Activated CD4-positive, alpha-beta T cell treated with anti-CD3 and anti-CD28 coated beads, Interleukin-2, amount 10 ng/mL, durations not matched to agents 24 days and 14 days (primary cell): ENCODE measurements around the gene VEPH1. TPM values are rescaled to one million over a fixed set of nuclear protein-coding genes. Genes with fewer than 3 reads are reported as not detected.
A peak's percentile ranks its signal among the peaks of the same experiment; 100 is the strongest.

Experiments
- DNase-seq: peaks from one replicate; pipeline ENCODE4 v3.0.0; 2022
- H3K27ac Mint-ChIP-seq: one replicate; pipeline ENCODE4 v1.8.0; 2022; ENCODE audit warnings: mild to moderate bottlenecking, mixed read lengths
- H3K27me3 Mint-ChIP-seq: one replicate; pipeline ENCODE4 v1.8.0; 2022; ENCODE audit warnings: mixed read lengths
- H3K36me3 Mint-ChIP-seq: one replicate; pipeline ENCODE4 v1.8.0; 2022; ENCODE audit warnings: low read depth, mild to moderate bottlenecking, mixed read lengths
- H3K4me1 Mint-ChIP-seq: one replicate; pipeline ENCODE4 v1.8.0; 2021; ENCODE audit warnings: mixed read lengths
- H3K4me3 Mint-ChIP-seq: one replicate; pipeline ENCODE4 v1.8.0; 2022; ENCODE audit warnings: mild to moderate bottlenecking, moderate library complexity, mixed read lengths
- H3K9me3 Mint-ChIP-seq: one replicate; pipeline ENCODE4 v1.8.0; 2021; ENCODE audit warnings: mixed read lengths
- intact Hi-C: fragments of 100-400 bp; cut with micrococcal nuclease; formaldehyde crosslinking; loops from one replicate; pipeline ENCODE4 v1.15.1; 2023
- total RNA-seq: library from RNA; stranded (reverse); gene quantifications from 2 replicates; pipeline ENCODE4 v1.2.3, GENCODE V29; 2022

VEPH1 gene
- not detected in 2 replicates for total RNA-seq

DNA sequence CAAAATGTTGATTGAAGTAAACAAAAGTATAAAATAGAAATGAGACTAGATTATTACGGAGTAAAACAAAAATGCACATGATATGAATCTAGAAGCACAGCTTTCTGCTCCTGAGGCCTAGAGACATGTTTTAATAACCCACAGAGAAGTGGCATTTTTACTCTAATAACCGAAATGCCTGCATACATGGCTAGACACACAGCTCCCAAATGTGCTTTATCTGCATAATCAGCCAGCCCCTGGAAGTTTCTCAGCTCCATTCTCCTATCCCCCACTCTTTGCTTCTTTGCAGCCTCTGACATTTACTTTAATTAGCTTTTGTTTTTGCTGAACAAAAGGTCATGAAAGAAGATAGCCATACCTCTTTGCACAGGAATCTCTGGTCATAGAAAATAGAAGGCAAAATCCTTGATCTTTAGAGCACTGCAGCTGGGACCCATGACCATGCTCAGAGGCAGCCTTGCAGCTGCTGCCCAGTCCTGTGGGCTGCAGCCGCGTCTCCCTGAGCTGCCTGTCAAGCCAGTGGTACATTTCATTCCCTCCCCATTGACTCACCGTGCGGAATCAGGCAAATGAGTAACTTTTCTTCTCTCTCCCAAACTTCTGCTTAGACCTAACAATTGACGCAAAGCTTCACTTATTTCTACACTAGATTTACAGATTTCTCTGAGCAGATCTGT lies at the start of gene VEPH1:
Gene VEPH1 (minus strand): TSS at position 501 of the 680 bp plus-strand sequence. CDS start 8,067 bp downstream, outside the sequence.
- Mint-ChIP-seq H3K36me3 (no peaks in the 10 kb centered on the region), H3K4me1 (peaks cover 2% of the 10 kb centered on the region), H3K4me3 (no peak within 1 kb of the TSS), H3K27ac (no peak within 1 kb of the TSS), H3K27me3 (peaks cover 27% of the 10 kb centered on the region), H3K9me3 (no peaks in the 10 kb centered on the region)
- DNase-seq: no peak
- intact Hi-C loops: no loop called here

DNA sequence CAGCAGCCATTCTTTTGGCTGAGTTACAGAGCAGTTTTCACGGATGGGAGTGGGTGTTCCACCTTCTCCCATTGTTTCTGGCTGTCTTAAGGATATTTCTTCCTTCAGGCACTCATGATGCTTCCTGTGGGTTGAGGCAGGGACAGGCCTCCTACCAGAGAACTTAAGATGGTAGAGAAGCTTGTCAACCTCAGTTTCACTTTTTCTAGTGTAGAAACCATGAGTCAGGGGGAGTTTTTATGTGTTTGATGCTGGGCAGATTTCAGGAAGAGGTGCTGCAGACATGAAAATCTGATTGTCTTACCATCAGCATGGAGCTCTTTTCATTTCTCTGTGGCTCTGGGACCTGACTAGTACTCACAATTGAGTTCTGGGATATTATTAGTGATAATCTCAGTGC lies 48.7 kb upstream of the VEPH1 start:
- H3K4me3 Mint-ChIP-seq: no peak overlapping the region

DNA sequence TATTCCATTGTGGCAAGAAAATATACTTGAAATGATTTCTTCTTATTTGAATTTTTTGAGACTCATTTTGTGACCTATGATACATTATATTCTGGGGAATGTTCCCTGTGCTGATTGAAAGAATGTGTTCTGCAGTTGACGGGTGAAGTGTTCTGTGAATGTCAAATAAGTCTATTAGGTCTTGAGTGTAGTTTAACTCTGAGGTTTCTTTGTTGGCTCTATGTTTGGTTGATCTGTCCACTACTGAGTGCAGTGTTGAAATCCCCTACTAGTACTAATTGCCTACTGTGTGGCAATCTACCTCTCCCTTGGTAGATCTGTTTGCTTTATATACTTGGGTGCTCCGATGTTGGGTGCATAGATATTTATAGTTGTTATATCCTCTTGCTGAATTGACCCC lies 46.3 kb upstream of the VEPH1 start:
- Mint-ChIP-seq H3K36me3 (no peaks in the 10 kb centered on the region), H3K4me1 (peaks cover 6% of the 10 kb centered on the region), H3K27me3 (peaks cover 6% of the 10 kb centered on the region), H3K9me3 (peaks cover 6% of the 10 kb centered on the region), H3K27ac (no peak overlapping the region), H3K4me3 (no peak overlapping the region)
- DNase-seq: peak; percentile 14
- intact Hi-C loops: no loop called here

More for the DNA sequence above, 48.7 kb upstream of the VEPH1 start:
- Mint-ChIP-seq H3K36me3 (no peaks in the 10 kb centered on the region), H3K27me3 (peaks cover 16% of the 10 kb centered on the region), H3K4me1 (peaks cover 6% of the 10 kb centered on the region), H3K27ac (no peak overlapping the region), H3K9me3 (peaks cover 10% of the 10 kb centered on the region)
- intact Hi-C loops: no loop called here
- peak; percentile 39 for DNase-seq

DNA sequence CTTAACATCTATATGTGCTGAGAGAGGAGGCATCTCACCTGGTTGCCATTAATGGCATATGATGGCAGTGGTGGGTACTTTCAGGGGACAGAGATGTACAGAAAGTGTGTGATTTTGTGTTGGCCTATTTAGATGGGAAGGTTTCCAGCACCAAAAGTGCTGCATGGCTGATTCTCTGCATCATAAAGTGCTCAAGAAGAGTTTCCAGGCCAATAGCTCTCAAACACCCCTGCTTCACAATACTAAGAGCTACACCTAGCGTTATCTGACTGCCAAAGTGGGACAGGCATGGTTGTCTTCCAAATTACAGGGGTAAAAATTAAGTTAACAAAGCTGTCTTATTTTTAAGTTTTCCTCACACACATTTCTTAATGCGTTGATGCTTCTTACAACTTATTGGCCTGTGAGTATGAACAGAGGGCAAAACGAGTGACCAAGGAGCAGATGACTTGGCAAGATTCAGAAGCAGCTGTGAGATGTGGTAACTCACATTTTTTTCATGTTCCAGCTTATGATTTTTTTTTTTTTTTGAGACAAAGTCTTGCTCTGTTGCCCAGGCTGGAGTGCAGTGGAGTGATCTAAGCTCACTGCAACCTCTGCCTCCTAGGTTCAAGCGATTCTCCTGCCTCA lies 41.4 kb upstream of the VEPH1 start:
- H3K4me3 Mint-ChIP-seq: no peak overlapping the region
- no peaks in the 10 kb centered on the region for H3K9me3 Mint-ChIP-seq
- H3K36me3 Mint-ChIP-seq: no peaks in the 10 kb centered on the region
- peaks cover 22% of the 10 kb centered on the region for H3K27me3 Mint-ChIP-seq
- no peak overlapping the region for H3K27ac Mint-ChIP-seq
- intact Hi-C loops: no loop called here
- DNase-seq: no peak
- H3K4me1 Mint-ChIP-seq: no peaks in the 10 kb centered on the region

DNA sequence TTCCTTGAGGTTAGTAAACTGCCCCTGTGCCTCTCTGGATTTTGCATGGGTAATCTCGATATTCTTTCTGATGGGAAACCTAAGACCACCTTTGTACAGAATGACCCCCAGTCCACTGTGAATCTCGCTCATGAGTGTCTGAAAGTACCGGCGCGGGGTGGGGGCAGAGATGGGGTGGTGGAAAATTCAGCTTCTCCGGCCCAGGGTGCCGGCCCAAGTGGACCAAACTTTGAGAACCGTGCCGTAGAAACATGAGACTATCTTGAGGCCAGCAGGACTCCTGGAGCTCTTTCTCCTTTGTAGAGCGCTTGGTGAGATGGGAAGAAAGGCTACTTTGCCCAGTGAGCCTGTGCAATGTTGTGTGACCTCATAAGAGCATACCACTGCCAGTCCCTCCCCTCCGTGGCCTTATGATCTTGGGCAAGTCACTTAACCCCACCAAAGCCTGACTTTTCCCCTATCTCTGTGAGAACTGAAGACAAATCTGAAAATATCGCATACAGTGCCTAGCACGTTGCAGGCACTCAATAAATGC lies 40.4 kb upstream of the VEPH1 start:
- Mint-ChIP-seq H3K27me3 (peaks cover 26% of the 10 kb centered on the region), H3K36me3 (no peaks in the 10 kb centered on the region), H3K4me1 (no peaks in the 10 kb centered on the region), H3K4me3 (no peak overlapping the region), H3K27ac (no peak overlapping the region), H3K9me3 (no peaks in the 10 kb centered on the region)
- DNase-seq: no peak
- intact Hi-C loops: no loop called here

DNA sequence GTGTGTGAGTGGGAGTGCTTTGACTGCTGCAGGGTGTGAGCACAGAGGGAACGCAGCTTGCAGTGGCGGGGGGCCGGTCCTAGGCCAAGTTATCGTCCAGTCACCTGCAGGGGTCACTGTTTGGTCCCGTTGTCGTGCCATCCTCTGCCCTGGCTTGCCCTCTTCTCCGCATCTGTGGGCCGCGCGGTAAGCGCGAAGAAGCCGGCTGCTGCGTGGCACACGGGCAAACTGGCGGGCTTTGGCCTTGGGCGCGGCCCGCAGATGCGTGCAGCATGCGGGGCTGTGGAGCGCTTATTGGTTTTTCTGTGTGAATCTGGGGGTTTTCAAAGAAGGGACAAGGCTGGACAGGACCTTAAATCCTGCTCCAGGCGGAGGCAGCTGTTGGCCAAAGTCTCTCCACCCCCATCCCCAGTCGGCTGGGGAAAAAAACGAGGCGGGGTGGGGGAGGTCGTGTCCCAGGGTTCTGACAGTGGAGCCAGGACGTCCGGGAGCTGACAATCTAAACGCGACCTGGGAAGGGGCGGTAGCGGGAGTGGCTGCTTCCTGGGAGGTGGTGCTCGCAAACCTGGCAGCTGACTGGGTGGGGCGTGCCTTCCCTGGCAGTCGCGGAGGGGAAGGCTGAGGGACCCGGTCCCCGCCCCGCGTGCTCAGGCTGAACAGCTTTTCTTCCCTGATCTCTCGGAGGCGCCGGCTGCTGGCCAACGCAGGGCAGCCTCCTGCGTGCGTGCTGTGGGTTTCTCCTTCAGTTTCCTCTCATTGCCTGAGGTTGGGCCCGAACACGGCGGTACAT lies 39.7 kb upstream of the VEPH1 start:
- H3K27ac Mint-ChIP-seq: no peak overlapping the region
- peaks cover 26% of the 10 kb centered on the region for H3K27me3 Mint-ChIP-seq
- H3K36me3 Mint-ChIP-seq: no peaks in the 10 kb centered on the region
- H3K4me3 Mint-ChIP-seq: no peak overlapping the region
- no peak for DNase-seq
- intact Hi-C loops: no loop called here
- no peaks in the 10 kb centered on the region for H3K9me3 Mint-ChIP-seq
- H3K4me1 Mint-ChIP-seq: no peaks in the 10 kb centered on the region

DNA sequence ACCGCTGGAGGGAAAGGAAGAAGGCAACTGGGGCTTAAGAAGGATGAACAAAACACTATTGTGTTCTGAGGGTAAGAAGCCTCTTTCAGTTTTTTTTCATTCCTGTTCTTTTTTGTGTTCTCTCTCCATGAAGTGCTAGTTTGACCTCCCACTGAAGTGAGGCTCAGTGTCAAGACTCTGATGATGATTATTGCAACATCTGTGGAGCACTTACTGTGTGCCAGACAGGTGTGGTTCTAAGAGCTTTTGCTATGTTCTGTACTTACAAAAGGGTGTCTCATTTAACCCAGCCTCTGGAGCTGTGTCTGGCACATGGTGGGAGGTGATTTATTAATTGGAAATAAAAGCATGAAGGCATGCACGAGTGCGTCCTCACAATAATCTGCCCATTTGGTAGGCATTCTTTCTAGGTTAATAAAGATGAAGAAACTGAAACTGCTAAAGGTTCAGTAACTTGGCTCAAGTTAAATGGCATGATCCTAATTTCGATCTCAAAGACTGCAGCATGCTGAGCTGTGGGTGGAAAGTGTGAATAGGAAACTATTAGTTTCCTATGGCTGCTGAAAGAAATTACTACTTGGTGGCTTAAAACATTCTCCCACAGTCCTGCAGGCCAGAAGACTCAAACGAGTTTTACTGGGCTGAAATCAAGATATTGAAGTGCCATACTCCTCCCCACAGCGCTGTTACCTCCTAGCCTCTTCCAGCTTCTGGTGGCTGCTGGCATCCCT lies 38.5 kb upstream of the VEPH1 start:
- Mint-ChIP-seq H3K27me3 (peaks cover 28% of the 10 kb centered on the region), H3K9me3 (no peaks in the 10 kb centered on the region), H3K36me3 (no peaks in the 10 kb centered on the region), H3K4me3 (no peak overlapping the region), H3K27ac (no peak overlapping the region), H3K4me1 (no peaks in the 10 kb centered on the region)
- DNase-seq: peak; percentile 33
- intact Hi-C loops: no loop called here

DNA sequence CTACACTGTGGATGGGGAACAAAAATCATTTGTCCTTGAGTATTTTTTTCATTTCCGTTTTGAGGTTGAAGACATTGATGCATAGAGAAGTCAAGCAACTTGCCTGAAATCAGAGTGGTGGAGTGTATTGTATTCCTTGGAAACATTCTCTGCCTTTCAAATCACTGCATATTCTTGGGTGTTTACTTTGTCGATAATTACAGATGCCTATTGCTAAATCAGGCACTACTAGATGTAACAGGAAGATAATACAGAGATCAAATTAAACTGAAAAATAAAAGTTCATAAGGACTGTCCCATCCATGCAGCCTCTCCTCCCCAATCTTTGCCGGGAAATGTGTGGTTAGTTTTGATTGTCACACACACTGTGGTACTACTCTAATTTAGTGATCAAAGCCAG lies 37.4 kb upstream of the VEPH1 start:
- no peak overlapping the region for H3K27ac Mint-ChIP-seq
- peak; percentile 23 for DNase-seq
- H3K9me3 Mint-ChIP-seq: no peaks in the 10 kb centered on the region
- H3K27me3 Mint-ChIP-seq: peaks cover 31% of the 10 kb centered on the region
- H3K4me3 Mint-ChIP-seq: no peak overlapping the region
- intact Hi-C loops: no loop called here
- H3K4me1 Mint-ChIP-seq: no peaks in the 10 kb centered on the region
- H3K36me3 Mint-ChIP-seq: no peaks in the 10 kb centered on the region

DNA sequence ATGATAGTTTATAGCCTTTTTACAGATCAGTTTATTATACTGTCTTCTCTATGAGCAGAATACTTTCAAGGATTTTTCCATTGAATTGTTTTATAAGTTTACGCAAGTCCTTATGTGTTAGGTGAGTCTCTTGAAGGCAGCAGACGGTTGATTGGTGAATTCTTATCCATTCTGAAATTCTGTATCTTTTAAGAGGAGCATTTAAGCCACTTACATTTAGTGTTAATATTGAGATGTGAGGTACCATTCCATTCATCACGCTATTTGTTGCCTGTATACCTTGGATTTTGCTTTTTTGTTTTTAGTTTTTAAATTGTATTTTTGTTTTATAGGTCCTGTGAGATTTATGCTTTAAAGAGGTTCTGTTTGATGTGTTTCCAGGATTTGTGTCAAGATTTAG lies 32.5 kb upstream of the VEPH1 start:
- intact Hi-C loops: no loop called here
- no peaks in the 10 kb centered on the region for H3K4me1 Mint-ChIP-seq
- peaks cover 18% of the 10 kb centered on the region for H3K27me3 Mint-ChIP-seq
- H3K27ac Mint-ChIP-seq: no peak overlapping the region
- DNase-seq: no peak
- H3K4me3 Mint-ChIP-seq: no peak overlapping the region
- H3K36me3 Mint-ChIP-seq: no peaks in the 10 kb centered on the region
- no peaks in the 10 kb centered on the region for H3K9me3 Mint-ChIP-seq

DNA sequence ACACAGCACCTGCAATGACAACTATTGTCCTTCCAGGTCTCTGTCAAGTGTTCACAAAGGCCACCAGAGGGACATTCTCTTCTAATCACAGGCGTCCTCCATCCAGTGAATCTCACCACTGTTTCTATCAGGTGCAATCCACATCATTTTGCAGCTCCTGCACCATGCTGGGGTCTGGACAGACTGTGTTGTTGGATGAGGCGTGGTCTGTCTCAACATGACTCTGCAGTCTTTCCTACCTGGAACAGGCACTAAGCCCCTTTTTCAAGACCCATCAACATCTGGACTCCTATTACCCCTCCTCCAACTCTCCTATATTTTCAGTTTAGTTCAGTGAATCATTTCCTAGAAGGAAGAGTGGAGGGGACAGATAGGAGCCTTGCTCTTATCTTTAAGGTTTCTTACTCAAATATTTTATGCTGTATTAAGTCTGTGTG lies 31.5 kb upstream of the VEPH1 start:
- intact Hi-C loops: no loop called here
- Mint-ChIP-seq H3K4me1 (no peaks in the 10 kb centered on the region), H3K9me3 (no peaks in the 10 kb centered on the region), H3K36me3 (no peaks in the 10 kb centered on the region), H3K27me3 (peaks cover 16% of the 10 kb centered on the region), H3K27ac (no peak overlapping the region), H3K4me3 (no peak overlapping the region)
- no peak for DNase-seq

DNA sequence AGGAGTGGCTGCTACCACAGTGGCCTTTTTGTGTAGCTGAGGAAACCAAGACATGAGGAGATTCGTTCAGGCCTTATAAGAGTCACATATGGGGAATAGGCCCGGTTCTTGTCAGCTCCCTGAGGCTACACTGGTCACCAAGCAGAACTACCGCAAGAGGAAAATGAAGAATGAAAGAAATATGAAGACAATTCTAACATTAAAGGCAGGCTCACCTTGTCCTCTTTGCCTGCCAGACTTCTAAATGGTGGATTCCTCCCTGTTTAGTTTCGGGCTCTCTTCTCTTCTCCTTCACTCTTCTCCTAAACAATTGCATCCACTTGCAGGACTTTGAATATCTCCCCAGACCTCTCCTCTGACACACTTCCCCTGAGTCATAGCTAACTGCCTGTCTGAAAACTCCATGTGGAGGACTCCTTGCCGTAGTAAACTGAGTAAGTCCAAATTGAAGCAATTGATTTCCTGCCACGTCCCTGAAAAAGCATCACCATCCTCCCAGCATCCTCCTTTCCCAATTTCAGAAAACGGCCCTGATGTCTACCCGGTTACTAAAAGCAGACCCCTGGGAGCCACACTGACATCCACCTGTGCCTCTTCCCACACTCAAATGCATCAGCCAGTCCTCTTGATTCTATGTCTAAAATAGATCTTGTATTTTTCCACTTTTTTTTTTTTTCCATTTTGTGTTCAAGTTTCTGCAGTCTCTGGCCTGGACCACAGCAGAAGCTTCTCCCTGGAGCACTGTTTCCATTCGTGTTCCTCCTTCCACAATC lies 30.3 kb upstream of the VEPH1 start:
- intact Hi-C loops: no loop called here
- no peak overlapping the region for H3K4me3 Mint-ChIP-seq
- peaks cover 8% of the 10 kb centered on the region for H3K27me3 Mint-ChIP-seq
- no peak for DNase-seq
- H3K27ac Mint-ChIP-seq: no peak overlapping the region
- H3K9me3 Mint-ChIP-seq: no peaks in the 10 kb centered on the region
- no peaks in the 10 kb centered on the region for H3K36me3 Mint-ChIP-seq
- no peaks in the 10 kb centered on the region for H3K4me1 Mint-ChIP-seq

DNA sequence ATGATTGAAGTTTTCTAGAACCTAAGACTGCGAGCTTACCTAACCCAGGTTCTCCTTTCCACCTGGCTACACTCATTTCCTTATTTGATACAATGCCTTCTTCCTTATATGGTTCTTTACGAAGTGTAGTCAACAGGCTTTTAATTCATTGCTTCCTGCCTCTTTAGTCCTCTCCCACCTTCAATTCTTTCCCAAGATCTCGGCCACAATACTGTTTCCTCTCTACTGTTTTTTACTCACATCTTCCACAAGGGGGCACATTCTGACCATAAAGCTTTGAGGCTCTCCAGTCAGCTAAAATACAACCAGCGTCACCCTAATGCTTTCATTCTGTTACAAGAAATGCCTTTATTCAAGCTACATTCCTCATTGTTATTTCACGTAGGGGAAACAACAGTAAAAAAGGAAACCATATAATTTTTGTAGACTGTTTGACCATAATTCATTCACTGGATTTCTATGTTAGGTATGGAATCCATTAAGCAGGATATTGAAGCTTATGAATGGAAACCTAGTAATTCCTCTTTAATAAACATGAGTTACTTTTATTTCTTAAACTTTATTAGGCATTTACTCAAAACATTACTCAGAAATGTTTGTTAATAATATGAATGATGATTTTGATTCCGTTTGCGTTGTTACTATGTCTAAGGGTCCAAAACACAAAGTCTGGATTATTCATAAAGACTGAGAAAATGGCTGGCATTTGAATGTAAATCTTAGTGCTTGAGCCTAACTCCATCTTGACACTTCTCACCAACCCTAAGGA lies 29.5 kb upstream of the VEPH1 start:
- Mint-ChIP-seq H3K9me3 (no peaks in the 10 kb centered on the region), H3K36me3 (no peaks in the 10 kb centered on the region), H3K4me1 (no peaks in the 10 kb centered on the region), H3K27me3 (peaks cover 7% of the 10 kb centered on the region), H3K27ac (no peak overlapping the region), H3K4me3 (no peak overlapping the region)
- peak; percentile 64 for DNase-seq
- intact Hi-C loops: loop anchor here (1.0 kb wide), 1 partner anchor 40 kb away; no protein-coding TSS in a partner anchor
